Panc1 (cell line): ENCODE measurements around the gene FOXD2.

Source experiments
- TF ChIP-seq, protein P1 (sequence below): fragments of 450-650 bp; IDR thresholded peaks from 2 replicates; pipeline ENCODE4 v1.5.1; 2017; ENCODE audit warnings: mild to moderate bottlenecking
- TF ChIP-seq, protein P2 (sequence below), 2 experiments: IDR thresholded peaks; 2 replicates each; pipeline ENCODE4 v1.6.1; 2011 to 2012; ENCODE audit warnings: low read depth in 2 of 2, control low read depth in 1 of 2, low read length in 1 of 2, mild to moderate bottlenecking in 1 of 2, moderate library complexity in 1 of 2; ENCODE audit not compliant: insufficient read depth in 1 of 2

DNA sequence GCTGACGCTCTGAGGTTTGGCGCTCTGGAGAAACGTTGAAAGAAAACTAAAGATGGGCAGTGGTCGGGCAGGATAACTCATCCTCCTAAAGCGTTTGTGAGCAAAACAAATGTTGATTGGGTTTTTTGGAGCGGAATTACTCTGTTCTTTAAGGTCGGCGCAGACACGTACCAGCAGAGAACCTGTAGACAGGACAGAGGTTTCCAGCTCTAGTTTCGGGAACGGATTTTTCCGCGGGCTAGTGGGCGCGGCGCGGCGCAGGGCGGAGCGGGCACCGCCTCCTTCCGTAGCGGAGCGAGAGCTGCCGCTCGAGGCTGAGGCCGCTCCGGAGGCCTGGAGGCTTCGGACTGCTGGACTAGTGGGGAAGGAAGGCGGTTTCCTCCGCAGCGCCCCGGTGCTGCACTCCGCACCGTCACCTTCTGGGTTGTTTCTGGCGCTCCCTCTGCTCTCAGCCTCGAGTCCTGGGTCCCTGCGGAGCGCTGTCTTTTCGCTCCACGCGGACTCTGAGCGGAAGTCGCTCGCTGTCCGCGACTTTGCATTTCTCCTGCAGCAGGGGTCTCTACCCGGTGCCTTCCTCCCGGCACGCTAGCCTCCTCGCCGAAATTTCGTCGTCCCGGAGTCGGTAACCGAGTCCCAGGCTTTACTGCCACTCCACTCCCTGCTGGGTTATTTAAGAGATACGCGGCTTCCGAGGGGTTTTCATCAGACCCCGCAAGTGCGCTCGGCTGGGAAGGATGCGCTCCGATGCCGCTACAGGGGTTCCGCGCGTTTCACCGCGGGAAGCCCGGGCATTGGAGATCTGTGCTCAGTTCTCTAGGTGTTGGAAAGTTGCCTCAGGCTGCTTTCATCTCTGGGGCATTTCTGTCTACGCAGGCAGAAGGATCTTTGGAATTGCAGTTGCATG, 7.0 kb downstream of the FOXD2 start:
- TF ChIP-seq, protein P1, sequence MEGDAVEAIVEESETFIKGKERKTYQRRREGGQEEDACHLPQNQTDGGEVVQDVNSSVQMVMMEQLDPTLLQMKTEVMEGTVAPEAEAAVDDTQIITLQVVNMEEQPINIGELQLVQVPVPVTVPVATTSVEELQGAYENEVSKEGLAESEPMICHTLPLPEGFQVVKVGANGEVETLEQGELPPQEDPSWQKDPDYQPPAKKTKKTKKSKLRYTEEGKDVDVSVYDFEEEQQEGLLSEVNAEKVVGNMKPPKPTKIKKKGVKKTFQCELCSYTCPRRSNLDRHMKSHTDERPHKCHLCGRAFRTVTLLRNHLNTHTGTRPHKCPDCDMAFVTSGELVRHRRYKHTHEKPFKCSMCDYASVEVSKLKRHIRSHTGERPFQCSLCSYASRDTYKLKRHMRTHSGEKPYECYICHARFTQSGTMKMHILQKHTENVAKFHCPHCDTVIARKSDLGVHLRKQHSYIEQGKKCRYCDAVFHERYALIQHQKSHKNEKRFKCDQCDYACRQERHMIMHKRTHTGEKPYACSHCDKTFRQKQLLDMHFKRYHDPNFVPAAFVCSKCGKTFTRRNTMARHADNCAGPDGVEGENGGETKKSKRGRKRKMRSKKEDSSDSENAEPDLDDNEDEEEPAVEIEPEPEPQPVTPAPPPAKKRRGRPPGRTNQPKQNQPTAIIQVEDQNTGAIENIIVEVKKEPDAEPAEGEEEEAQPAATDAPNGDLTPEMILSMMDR, result no peak
- TF ChIP-seq, protein P2, sequence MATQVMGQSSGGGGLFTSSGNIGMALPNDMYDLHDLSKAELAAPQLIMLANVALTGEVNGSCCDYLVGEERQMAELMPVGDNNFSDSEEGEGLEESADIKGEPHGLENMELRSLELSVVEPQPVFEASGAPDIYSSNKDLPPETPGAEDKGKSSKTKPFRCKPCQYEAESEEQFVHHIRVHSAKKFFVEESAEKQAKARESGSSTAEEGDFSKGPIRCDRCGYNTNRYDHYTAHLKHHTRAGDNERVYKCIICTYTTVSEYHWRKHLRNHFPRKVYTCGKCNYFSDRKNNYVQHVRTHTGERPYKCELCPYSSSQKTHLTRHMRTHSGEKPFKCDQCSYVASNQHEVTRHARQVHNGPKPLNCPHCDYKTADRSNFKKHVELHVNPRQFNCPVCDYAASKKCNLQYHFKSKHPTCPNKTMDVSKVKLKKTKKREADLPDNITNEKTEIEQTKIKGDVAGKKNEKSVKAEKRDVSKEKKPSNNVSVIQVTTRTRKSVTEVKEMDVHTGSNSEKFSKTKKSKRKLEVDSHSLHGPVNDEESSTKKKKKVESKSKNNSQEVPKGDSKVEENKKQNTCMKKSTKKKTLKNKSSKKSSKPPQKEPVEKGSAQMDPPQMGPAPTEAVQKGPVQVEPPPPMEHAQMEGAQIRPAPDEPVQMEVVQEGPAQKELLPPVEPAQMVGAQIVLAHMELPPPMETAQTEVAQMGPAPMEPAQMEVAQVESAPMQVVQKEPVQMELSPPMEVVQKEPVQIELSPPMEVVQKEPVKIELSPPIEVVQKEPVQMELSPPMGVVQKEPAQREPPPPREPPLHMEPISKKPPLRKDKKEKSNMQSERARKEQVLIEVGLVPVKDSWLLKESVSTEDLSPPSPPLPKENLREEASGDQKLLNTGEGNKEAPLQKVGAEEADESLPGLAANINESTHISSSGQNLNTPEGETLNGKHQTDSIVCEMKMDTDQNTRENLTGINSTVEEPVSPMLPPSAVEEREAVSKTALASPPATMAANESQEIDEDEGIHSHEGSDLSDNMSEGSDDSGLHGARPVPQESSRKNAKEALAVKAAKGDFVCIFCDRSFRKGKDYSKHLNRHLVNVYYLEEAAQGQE (IDR thresholded peaks at IDR 0.05; ENCODE audit: insufficient read depth in 1 of 2, low read depth in 2 of 2, low read length in 1 of 2), result no peak
